Stimulated activated CD8-positive, alpha-beta memory T cell treated with anti-CD3 and anti-CD28 coated beads, Interleukin-15, amount 100 ng/mL, for 4 hours (primary cell): ENCODE data around the gene TNFRSF8.

Experiments used
- DNase-seq, 2 donors: peaks; one replicate each; pipeline ENCODE4 v3.0.0-alpha.2; 2020; ENCODE audit warnings: low read depth in 2 of 2

TNFRSF8 gene

DNA sequence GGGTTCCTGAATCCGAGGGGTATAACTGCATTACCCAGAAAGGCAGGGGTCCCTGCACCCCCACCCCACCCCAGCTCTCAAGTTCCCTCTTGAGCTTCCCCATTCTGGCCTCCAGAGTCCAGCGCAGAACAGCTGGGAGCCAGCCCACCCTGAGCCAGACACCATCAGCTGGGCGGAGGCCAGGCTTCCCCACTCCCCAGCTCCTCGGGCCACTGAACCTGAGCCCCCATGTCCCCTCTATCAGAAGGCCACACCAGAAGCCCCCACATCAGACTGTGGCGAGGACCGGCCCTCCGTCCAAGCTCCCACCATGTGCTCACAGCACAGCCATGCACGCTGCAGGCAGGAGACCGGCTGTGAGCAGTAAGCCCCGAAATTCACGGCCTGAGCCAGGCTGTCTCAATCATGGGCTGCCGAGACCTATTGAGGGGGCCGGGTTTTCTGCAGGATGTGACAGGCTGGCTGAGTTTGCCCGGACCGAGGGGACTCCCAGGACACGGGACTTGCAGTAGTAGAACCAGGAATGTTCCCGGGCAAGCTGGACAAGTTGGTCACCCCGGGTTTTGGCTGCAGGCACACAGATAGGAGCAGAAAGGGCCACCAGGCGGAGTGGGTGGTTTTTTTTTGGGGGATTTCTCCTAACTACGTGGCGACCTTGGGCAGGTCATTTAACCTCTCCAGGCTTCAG is 78.2 kb downstream of the TNFRSF8 start:
- DNase-seq = no peak

DNA sequence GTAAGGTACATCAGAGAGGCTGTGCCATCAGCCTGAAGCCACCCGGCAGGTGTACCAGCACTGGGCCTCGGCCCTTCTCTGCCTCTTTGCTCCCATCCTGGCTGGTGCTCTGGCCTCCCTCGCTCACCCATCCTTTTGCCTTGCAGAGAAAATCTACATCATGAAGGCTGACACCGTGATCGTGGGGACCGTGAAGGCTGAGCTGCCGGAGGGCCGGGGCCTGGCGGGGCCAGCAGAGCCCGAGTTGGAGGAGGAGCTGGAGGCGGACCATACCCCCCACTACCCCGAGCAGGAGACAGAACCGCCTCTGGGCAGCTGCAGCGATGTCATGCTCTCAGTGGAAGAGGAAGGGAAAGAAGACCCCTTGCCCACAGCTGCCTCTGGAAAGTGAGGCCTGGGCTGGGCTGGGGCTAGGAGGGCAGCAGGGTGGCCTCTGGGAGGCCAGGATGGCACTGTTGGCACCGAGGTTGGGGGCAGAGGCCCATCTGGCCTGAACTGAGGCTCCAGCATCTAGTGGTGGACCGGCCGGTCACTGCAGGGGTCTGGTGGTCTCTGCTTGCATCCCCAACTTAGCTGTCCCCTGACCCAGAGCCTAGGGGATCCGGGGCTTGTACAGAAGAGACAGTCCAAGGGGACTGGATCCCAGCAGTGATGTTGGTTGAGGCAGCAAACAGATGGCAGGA is 79.2 kb downstream of the TNFRSF8 start:
- DNase-seq = no peak

DNA sequence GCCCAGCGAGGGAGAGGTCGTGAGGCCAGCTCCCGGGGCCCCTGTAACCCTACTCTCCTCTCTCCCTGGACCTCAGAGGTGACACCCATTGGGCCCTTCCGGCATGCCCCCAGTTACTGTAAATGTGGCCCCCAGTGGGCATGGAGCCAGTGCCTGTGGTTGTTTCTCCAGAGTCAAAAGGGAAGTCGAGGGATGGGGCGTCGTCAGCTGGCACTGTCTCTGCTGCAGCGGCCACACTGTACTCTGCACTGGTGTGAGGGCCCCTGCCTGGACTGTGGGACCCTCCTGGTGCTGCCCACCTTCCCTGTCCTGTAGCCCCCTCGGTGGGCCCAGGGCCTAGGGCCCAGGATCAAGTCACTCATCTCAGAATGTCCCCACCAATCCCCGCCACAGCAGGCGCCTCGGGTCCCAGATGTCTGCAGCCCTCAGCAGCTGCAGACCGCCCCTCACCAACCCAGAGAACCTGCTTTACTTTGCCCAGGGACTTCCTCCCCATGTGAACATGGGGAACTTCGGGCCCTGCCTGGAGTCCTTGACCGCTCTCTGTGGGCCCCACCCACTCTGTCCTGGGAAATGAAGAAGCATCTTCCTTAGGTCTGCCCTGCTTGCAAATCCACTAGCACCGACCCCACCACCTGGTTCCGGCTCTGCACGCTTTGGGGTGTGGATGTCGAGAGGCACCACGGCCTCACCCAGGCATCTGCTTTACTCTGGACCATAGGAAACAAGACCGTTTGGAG is 80.0 kb downstream of the TNFRSF8 start:
- DNase-seq = no peak

DNA sequence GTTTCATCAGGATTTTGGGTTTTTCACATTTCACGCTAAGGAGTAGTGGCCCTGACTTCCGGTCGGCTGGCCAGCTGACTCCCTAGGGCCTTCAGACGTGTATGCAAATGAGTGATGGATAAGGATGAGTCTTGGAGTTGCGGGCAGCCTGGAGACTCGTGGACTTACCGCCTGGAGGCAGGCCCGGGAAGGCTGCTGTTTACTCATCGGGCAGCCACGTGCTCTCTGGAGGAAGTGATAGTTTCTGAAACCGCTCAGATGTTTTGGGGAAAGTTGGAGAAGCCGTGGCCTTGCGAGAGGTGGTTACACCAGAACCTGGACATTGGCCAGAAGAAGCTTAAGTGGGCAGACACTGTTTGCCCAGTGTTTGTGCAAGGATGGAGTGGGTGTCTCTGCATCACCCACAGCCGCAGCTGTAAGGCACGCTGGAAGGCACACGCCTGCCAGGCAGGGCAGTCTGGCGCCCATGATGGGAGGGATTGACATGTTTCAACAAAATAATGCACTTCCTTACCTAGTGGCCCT is 80.6 kb downstream of the TNFRSF8 start:
- DNase-seq = no peak

DNA sequence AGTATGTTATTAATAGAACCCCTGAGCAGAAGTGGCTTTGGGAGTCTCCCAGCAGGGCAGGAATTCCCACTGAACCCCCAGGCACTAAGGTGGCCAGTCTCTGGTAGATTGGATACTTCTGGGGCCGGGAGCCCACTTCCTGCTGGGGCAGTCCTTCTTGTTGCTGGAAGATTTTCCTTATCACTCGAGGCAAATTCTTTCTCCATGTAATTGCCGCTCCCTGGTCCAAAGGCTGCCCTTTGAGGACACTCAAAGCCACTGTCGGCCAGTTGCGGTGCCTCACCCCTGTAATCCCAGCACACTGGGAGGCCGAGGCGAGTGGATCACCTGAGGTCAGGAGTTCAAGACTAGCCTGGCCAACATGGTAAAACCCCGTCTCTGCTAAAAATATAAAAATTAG is 81.1 kb downstream of the TNFRSF8 start:
- no peak for DNase-seq

DNA sequence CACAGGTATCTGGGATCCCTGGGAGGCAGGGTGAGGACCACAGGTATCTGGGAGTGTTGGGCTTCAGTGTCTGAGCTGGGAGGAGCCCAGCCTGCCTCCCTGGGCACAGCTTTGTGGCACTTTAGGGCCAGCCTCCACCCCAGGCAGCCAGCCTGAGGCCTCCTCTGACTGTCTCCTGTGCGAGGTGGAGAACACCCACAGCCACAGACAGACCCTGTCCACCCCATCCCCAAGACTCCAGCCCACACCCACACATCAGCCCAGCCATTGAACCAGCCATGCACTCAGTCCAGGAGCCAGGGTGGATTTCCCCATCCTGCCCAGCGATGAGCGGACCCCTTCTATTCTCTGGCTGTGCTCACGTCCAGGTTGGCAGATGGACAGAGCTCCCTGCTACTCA is 81.9 kb downstream of the TNFRSF8 start:
- no peak for DNase-seq

DNA sequence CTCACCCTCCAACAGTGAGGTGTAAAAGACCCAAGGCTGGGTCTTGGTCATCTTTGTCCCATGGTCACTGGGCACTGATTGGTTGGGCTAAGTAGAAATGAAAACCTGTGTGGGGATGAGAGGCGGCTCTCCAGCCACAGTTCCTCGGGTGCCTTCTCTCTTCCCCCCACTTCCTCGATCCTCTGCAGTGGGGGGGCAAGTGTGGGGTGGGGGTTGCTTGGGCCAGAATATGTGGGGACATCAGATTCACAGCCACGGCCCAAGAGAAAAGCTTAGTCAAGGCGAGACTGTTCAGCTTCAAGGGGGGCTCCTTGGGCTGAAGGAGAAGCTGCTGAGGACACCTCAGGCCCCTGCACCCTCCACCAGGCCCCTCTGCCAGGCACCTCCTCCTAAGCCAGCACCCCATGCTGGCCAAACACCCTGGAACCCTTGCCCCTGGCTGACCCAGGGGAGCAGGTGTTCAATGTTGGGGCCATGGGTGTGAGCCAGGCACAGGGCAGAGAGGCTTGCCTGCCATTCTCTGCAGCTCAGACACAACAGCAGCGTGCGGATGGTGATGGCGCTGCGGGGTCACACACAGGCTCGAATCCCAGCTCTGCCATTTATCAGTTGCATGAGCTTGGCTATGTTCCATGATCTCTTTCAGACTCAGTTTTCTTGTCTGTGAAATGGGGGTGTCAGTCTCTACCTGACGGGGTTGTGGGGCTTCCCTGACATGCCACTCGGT is 82.7 kb downstream of the TNFRSF8 start:
- no peak for DNase-seq

DNA sequence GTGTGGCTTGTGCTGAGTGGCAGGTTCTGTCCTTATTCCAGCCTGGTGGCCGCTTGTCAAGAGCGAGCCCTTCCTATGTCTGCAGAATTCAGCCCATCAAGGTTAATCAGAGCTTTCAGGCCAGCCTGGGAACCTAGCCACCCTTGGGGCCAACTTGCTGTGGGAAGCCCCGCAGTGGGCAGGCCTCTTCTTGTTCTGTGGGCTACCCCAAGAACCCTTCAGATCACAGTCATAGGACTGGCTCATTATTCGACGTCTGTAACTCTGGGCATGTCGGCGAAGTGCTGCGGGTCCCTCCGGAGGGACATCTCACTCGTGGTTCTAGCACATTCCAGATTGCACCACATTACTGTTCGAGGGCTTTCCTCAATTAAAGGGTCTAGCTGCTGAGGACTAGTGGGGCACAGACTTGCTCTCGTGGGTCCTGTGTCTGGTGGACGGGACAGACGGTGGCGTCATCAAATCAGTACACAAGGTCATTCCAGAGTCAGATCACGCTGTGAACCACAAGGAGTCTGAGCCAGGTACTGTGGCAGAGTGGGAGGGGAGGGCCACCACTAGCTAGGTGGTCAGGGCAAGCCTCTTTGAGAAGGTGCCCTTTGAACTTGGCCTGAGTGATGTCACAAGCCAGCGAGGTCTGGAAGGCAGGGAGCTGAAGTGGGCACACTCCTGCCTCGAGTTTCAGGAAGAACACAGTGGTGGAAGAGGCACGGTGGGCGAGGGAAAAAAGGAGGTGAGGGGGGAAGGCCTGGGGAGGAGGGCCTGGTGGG is 83.4 kb downstream of the TNFRSF8 start:
- no peak for DNase-seq

DNA sequence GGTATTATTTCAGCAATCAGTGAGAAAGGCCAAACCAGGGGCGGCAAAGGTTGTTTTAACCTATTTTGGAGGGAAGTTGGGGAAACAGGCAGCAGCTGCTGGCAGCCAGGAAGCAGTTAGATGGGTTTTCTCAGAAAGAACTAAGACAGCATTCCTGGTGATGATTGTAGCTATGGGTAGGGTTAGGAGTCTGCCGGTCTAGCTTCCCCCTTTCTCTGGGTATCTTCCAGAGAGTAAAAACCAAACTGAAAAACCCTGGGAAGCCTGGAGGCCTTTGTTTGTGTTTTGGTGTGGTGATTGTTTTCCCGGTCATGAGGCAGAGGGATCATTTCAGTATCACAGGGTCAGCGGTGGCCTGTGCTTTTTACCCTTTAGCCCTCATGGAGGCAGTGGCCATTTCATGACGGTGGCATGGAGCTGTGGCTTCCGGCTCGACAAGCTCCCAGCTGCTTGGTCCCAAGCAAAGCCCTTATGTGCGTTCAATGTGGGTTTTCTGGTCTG is 84.1 kb downstream of the TNFRSF8 start:
- no peak for DNase-seq

DNA sequence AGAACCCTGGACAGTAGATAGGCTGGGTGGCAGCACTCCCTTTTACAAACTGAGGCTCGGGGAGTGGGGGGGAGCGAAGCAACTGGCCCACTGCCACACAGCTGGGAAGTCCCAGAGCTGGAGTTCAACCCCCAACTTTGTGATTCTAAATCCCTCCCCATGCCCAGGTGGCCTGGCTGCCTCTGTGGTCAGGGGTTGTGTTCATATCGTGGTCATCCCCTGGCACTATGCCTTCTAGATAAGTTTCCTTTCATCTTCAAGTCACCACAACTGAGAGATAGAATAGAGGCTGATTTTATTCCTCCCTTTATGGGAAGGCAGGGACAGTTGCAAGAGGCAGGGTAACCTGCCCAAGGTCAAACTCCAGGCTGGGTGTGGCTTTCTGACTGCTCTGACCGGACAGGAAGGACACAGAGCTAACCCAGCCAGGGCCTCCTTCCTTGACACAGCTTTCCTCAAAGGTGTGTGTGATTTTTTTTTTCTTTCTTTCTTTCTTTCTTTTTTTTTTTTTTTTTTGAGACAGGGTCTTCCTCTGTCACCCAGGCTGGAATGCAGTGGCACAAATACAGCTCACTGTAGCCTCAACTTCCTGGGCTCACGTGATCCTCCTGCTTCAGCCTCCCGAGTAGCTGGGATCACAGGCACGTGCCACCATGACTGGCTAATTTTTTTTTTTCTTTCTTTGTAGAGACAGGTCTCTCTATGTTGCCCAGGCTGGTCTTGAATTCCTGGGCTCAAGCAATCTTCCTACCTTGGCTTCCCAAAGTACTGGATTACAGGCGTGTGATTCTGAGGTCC is 85.3 kb downstream of the TNFRSF8 start:
- no peak for DNase-seq

DNA sequence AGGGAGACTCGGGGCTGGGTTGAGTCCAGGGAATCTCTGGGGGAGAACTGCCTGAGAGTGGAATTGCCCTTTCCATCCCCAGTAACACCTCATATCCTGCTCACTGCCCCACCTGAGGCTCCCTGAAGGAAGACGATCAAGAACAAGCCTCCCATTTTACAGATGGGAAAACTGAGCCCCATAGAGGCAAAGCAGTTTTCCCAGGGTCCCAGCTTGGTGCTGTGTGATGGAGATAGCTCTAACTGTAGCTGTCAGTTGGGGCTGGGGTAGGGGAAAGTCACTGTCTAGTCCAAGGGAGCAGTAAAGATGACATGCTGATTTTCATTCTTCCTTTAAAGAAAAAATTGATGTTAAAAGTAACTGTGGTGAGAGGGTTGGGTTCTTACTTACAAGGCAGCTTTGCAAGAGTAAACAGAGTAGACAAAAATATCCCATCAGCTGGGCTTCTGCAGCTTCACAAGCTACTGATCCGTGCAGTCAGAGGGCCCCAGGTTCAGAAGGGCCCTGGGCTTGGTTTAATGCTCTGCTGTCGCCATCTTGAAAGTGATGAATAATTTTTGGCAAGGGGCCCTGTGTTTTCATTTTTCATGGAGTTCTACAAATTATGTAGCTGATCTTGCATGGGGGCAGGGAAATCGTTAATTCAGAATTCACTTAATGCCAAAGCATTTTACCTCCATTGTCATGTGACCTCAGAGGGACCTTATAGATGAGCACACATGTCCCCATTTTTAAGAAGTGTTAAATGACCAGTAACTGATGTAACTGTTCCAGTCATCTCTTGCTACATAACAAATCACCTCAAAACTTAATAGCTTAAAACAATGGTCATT is 86.1 kb downstream of the TNFRSF8 start:
- DNase-seq = no peak

DNA sequence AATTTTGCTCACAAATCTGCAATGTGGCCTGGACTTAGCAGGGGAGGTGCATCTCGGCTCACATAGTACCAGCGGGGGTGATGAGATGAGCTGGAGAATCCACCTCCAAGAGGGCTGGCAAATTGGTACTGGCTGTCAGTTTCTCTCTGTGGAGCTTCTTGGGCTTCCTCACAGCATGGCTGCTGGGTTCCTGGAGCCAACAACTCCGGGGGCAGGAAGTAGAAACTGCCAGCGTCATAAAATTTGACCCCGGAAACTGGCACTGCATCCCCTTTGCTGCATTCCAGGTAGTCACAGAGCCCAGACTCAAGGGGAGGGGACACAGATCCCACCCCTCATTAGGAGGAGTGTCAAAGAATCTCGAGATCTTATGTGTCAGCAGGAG is 86.7 kb downstream of the TNFRSF8 start:
- DNase-seq = no peak

DNA sequence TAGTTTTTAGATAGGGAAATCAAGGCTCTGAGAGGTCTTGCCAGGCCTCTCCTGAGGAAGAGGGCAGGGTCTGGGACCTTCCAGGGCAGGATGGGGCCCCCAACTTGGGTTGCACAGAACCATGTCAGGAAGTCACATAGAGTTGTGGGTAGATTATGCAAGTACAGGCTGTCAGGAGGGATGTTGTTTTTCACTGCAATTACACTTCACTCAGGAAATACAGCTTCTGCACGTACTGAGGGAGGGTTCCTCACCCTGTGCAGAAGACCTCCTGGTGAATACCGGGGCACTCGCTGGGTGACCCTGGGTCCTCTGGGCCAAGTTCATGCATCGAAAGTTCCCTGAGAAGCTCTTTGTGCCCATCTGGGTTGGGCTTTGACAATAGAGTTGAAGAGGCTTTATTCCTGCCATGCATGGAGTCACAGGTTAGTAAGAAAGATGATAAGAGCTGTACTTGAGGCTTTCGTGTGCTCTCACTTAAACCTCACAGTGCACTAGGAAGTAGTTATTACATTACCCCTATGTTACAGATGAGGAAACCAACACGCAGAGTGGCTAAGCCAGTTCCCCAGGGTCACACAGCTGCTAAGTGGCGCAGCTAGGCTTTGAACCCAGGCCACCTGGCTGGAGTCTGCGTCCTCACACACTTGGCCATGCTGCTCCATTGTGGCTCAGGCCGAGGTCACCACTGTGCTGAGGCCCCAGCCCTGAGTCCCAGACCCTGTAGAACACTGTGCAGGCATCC is 87.5 kb downstream of the TNFRSF8 start:
- no peak for DNase-seq

DNA sequence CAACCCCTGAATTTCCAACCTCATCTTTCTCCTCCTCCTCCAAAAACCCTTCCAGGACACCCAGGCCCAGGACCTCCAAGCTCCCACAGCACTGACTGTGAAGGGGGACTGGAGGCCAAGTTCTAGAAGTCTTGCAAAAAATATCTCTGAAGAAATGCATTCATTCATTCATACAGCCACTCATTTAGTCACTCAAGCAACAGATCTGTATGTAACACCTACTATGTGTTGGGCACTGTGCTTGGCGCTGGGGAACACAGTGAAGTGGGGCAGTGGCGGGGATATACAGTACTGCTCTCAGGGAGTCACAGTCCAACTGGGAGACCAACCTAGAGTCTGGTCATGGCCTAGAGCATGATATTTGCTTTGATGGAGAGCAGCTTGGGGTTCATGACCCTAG is 88.4 kb downstream of the TNFRSF8 start:
- DNase-seq = no peak

DNA sequence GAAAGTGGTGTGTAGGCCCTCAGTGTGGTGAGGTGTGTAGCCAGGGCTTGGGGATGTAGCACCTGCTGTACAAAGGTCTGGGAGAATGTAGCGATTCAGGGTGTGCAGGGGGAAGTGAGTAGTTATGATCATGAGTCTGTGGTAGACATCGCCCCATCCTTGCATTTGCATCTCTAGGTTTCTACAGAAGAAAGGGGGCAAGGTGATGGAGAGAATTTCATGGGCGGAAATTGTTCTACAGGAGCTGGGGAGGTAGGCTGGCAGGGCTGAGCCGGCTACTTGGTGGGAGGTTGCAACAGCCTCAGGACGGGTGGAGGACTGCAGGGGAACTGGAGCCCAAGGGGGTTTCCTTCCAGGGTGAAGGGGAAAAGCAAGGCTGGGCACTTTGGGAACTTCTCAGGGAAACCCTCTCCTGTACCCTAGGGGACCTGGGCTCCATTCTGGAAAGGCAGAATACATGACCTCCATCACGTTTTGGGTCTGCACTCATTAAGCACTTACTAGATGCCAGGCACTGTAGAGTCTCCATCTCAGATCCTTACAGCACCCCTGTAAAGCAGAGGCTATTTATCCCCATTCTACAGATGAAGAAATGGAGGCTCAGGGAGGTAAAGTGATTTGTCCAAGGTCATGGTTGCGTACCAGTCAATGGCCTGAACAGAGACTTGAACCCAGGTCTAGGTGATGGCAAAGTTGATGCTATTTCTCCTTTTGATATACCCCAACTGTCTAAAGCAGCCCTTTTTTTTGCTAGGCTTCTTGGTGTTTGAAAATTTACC is 89.2 kb downstream of the TNFRSF8 start:
- no peak for DNase-seq

DNA sequence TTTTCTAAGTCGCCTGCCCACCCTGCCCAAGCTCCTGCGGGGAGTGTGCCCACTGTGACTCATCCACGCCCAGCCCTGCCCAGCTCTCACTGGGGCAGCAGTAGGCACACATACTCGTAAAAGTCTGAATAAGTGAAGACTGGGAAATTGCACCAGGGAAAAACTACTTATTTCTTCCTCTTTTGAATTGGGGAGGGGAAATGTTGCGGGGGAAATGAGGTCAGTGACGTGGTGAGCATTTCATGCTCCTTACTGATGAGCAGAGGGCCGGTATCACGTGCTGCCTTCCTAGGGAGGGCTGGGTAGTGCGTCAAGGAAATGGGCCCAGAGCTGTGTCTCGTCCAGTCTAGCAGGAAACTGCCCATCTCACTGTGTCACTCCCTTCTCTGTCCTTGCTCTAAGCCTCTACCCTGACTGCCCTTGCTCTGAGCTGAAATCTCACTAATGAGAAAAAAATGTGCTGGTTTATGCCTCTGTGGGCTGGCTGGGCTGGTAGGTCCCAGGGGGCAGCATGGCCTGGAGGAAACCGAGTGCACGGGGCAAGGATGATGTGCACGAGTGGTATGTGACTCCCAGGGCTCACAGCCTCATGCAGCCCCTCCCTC is 90.2 kb downstream of the TNFRSF8 start:
- no peak for DNase-seq

DNA sequence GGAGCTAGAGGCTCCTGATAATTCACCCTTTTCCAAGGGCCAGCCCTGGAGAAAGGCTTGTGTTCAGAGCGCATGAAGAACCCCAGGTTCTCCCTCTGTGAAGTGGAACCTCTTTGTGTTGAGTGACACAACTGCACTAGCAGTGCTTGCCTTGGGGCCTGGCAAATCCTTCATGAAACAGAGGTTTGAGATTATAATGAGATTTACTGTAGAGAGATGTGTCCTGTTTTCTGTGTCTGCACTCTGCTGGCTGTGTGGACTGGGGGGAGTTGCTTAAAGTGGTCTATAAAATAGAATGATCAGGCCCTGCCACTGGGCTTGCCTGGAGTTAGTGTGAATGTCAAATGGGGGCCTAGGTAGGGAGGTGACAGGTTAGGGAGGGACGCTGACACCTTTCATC is 92.2 kb downstream of the TNFRSF8 start:
- no peak for DNase-seq
